Lower lobe of right lung (tissue), 2 donors: Measurements from ENCODE around the gene IL12RB1. TPM values are rescaled to one million over a fixed set of nuclear protein-coding genes. Genes with fewer than 3 reads are reported as not detected.

Experiments
- ATAC-seq, 2 donors: fragments of 200-7000 bp; cut with Tn5 transposase; one replicate each; pipeline ENCODE4 v1.9.1; 2020 to 2022; ENCODE audit warnings: mild to moderate bottlenecking in 2 of 2, moderate library complexity in 2 of 2
- DNase-seq: peaks from one replicate; pipeline ENCODE4 v3.0.0-alpha.2; 2020
- H3K27ac ChIP-seq: fragments of 200-600 bp; one replicate; pipeline ENCODE4 v1.8.0; 2022
- H3K27me3 ChIP-seq: fragments of 200-600 bp; one replicate; pipeline ENCODE4 v1.8.0; 2022; ENCODE audit warnings: low read depth
- H3K36me3 ChIP-seq: fragments of 200-600 bp; one replicate; pipeline ENCODE4 v1.8.0; 2022; ENCODE audit warnings: mild to moderate bottlenecking
- H3K4me1 ChIP-seq: fragments of 200-600 bp; one replicate; pipeline ENCODE4 v1.8.0; 2022
- H3K4me3 ChIP-seq: fragments of 200-600 bp; one replicate; pipeline ENCODE4 v1.8.0; 2022; ENCODE audit warnings: mild to moderate bottlenecking
- H3K9me3 ChIP-seq: fragments of 200-600 bp; one replicate; pipeline ENCODE4 v1.8.0; 2022
- CTCF ChIP-seq: fragments of 200-600 bp; IDR thresholded peaks from one replicate; pipeline ENCODE4 v1.8.0; 2022; ENCODE audit warnings: antibody characterized with exemption, mild to moderate bottlenecking
- intact Hi-C: fragments of 100-400 bp; cut with DNase I; formaldehyde crosslinking; loops from one replicate; pipeline ENCODE4 v1.11.0; 2022
- total RNA-seq: library from RNA; stranded (reverse); fragmentation: NEBNext Ultra II Directional; extraction: Animal tissue kit (Norgen Biotek cat#: 25700); gene quantifications from one replicate; pipeline ENCODE4 v1.2.1, GENCODE V29; 2021
- donor health status: DM: no; HTN: yes; CAD: no; lungs with severe emphysema.

The IL12RB1 gene
- total RNA-seq, 1 donor from 2014 or later: 14.6 TPM

GRCh38 chr19:18085702-18086457, 854 bp downstream of the IL12RB1 start:
- H3K36me3 ChIP-seq: no peaks in the 10 kb centered on the region
- H3K27ac ChIP-seq: no peak overlapping the region
- ATAC-seq: no peak
- no peak for TF ChIP-seq CTCF
- H3K4me3 ChIP-seq: peak overlapping the region; percentile 47
- peaks cover 21% of the 10 kb centered on the region for H3K4me1 ChIP-seq
- intact Hi-C loops: no loop called here
- DNase-seq: no peak
- no peaks in the 10 kb centered on the region for H3K27me3 ChIP-seq
- H3K9me3 ChIP-seq: no peaks in the 10 kb centered on the region

GRCh38 chr19:18083929-18084684, 2.6 kb downstream of the IL12RB1 start:
- no peak for TF ChIP-seq CTCF
- intact Hi-C loops: no loop called here
- Histone ChIP-seq H3K9me3 (no peaks in the 10 kb centered on the region), H3K27me3 (no peaks in the 10 kb centered on the region), H3K36me3 (no peaks in the 10 kb centered on the region), H3K4me1 (peaks cover 5% of the 10 kb centered on the region), H3K27ac (no peak overlapping the region), H3K4me3 (no peak overlapping the region)
- no peak for DNase-seq
- no peak for ATAC-seq

GRCh38 chr19:18074192-18074591, 12.5 kb downstream of the IL12RB1 start:
- intact Hi-C loops: no loop called here
- H3K4me3 ChIP-seq: no peak overlapping the region
- no peaks in the 10 kb centered on the region for H3K4me1 ChIP-seq
- no peaks in the 10 kb centered on the region for H3K9me3 ChIP-seq
- ATAC-seq: no peak
- no peak overlapping the region for H3K27ac ChIP-seq
- no peak for TF ChIP-seq CTCF
- no peaks in the 10 kb centered on the region for H3K36me3 ChIP-seq
- H3K27me3 ChIP-seq: no peaks in the 10 kb centered on the region
- no peak for DNase-seq

GRCh38 chr19:18073197-18073596, 13.5 kb downstream of the IL12RB1 start:
- Histone ChIP-seq H3K27me3 (no peaks in the 10 kb centered on the region), H3K27ac (no peak overlapping the region), H3K4me3 (no peak overlapping the region), H3K9me3 (no peaks in the 10 kb centered on the region), H3K4me1 (no peaks in the 10 kb centered on the region), H3K36me3 (no peaks in the 10 kb centered on the region)
- intact Hi-C loops: no loop called here
- DNase-seq (no peak), ATAC-seq (no peak)
- no peak for TF ChIP-seq CTCF

- Histone ChIP-seq H3K27ac (no peak overlapping the region), H3K4me1 (no peaks in the 10 kb centered on the region), H3K9me3 (no peaks in the 10 kb centered on the region), H3K36me3 (no peaks in the 10 kb centered on the region), H3K4me3 (no peak overlapping the region), H3K27me3 (no peaks in the 10 kb centered on the region)
- no peak for DNase-seq
- no peak for TF ChIP-seq CTCF
- ATAC-seq: no peak
- intact Hi-C loops: no loop called here
Measured at GRCh38 chr19:18072335-18072734, 14.4 kb downstream of the IL12RB1 start.
